Measurements from ENCODE around the gene SULF2. TPM values are rescaled to one million over a fixed set of nuclear protein-coding genes. Genes with fewer than 3 reads are reported as not detected.

The SULF2 gene
- total RNA-seq, 1 donor from 2014 or later = 1.3 TPM

DNA sequence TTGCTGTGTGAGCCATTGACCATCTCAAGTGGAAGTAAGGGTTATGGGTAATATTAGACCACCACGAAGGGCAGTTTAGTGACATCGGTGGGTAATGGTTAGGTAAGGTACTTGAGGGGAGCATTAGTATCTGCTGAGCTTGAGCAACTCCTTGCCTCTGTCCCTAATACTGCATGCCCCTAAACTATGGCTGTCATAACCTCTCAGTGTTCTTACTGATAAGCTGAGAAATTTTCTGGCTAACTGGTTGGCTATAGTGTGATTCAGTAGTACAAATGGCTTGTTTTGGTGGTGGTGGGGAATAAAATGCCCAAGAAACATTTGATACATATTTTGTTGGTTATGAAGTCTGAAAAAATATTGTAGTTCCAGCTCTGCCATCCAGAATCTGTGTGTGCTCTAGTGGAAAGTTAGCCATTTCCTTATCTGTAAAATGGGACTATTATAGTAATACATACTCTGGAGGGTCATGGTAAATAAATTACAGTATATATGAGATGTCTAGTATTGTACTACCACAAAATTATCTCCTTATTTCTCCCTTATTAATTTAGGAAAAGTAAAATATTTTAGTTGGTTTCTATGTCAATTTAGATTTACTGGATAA is 170.5 kb downstream of the SULF2 start:
- no peak overlapping the region for H3K4me3 Mint-ChIP-seq
- H3K36me3 Mint-ChIP-seq (ENCODE audit: low read depth) = peaks cover 44% of the 10 kb centered on the region
- no peak for DNase-seq
- peaks cover 42% of the 10 kb centered on the region for H3K4me1 Mint-ChIP-seq
- H3K9me3 Mint-ChIP-seq = no peaks in the 10 kb centered on the region
- no peaks in the 10 kb centered on the region for H3K27me3 Mint-ChIP-seq
- intact Hi-C loops (cut with micrococcal nuclease) = loop anchor here (5.0 kb wide), 1 partner anchor 38 kb away; no protein-coding TSS in a partner anchor
- H3K27ac Mint-ChIP-seq = no peak overlapping the region

DNA sequence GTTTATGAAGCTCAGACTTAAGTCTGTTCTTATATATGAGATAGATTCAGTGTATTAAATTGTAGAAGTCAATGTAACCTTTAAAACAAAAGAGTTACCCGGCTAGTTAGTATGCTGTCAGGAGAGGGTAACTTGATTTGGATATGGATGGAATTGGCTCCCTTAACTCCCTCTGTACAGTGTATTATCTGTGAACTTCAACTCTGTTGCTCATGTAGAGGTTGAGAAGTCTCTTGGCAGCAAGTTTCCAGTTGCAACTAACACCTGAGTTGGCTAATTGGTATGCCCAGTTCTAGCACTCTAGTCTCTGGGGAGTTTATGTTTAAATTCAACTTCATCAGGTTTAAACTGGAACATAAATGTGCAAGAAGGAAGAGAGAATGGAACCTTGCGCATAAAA is 172.6 kb downstream of the SULF2 start:
- peak; percentile 55 for DNase-seq
- intact Hi-C loops (cut with micrococcal nuclease) = loop anchor here (5.0 kb wide), 1 partner anchor 35 kb away; no protein-coding TSS in a partner anchor
- Mint-ChIP-seq H3K4me3 (no peak overlapping the region), H3K9me3 (no peaks in the 10 kb centered on the region), H3K36me3 (ENCODE audit: low read depth) (peaks cover 50% of the 10 kb centered on the region), H3K27ac (peak overlapping the region; percentile 75), H3K27me3 (no peaks in the 10 kb centered on the region), H3K4me1 (peaks cover 54% of the 10 kb centered on the region)

DNA sequence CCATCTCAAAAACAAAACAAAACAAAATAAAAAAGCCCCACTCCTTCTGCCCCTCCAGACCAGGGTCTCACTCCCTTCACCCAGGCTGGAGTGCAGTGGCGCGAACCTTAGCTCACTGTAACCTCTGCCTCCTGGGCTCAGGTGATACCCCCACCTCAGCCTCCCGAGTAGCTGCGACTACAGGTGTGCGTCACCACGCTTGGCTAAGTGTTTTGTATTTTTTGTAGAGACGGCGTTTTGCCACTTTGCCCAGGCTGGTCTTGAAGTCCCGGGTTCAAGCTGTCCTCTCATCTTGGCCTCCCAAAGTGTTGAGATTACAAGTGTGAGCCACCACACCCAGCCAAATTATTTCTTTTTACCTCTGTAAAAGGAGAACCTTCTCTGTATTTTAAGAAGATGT is 173.5 kb downstream of the SULF2 start:
- intact Hi-C loops (cut with micrococcal nuclease) = loop anchor here (2.0 to 5.0 kb wide), 2 partner anchors 34 to 109 kb away; no protein-coding TSS in a partner anchor
- Mint-ChIP-seq H3K4me1 (peaks cover 58% of the 10 kb centered on the region), H3K9me3 (no peaks in the 10 kb centered on the region), H3K36me3 (ENCODE audit: low read depth) (peaks cover 46% of the 10 kb centered on the region), H3K4me3 (no peak overlapping the region), H3K27me3 (no peaks in the 10 kb centered on the region), H3K27ac (peak overlapping the region; percentile 95)
- peak; percentile 55 for DNase-seq

DNA sequence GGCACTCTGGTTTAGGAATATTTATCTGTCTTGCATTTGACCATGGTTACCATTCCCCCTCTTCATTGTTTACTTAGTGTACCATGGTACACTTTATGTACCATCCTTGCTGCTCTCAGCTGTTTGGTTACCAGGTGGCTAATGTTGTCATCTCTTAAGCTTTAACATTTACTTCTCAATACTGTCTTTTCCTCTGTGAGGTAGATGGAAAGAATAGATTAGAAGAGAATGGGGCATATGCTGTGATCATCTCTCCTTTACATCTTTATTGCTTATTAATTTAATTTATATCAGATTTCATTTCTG is 174.4 kb downstream of the SULF2 start:
- intact Hi-C loops (cut with micrococcal nuclease) = loop anchor here (1.0 to 5.0 kb wide), 4 partner anchors 34 to 158 kb away; no protein-coding TSS in a partner anchor

DNA sequence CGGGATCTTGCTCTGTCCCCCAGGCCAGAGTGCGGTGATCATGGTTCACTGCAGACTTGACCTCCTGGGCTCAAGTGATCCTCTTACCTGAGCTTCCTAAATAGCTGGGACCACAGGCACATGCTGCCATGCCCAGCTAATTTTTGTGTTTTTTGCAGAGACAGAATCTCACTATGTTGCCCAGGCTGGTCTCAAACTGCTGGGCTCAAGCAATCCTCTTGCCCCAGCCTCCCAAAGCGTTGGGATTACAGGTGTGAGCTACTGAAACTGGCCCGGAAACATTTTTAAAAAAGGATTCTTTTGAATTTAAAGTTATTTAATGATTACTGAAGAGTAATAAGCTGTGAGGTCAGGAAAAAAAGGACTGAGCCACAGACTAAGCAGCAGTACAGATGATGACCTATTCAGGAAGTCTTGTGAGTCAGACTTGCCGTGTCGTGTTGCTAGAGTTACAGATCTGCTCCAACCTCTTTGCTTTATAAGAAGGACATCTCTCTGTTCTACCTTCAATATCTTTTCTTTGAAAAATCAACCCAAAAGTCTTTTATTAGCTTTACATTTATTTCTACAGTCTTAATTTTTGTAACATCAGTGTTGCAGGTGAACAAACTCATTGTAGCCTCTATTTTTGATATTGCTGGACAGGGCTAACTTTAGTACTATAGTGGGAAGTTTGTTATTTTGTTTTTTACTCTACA is 174.9 kb downstream of the SULF2 start:
- no peaks in the 10 kb centered on the region for H3K9me3 Mint-ChIP-seq
- peaks cover 54% of the 10 kb centered on the region for H3K36me3 Mint-ChIP-seq (ENCODE audit: low read depth)
- intact Hi-C loops (cut with micrococcal nuclease) = loop anchor here (1.0 to 5.0 kb wide), 4 partner anchors 33 to 157 kb away; no protein-coding TSS in a partner anchor
- peaks cover 68% of the 10 kb centered on the region for H3K4me1 Mint-ChIP-seq
- peak overlapping the region; percentile 78 for H3K4me3 Mint-ChIP-seq
- DNase-seq = peak; percentile 90
- H3K27me3 Mint-ChIP-seq = no peaks in the 10 kb centered on the region
- H3K27ac Mint-ChIP-seq = peak overlapping the region; percentile 95

More for the DNA sequence above, 174.4 kb downstream of the SULF2 start:
- peak; percentile 67 for DNase-seq
- H3K4me3 Mint-ChIP-seq = peak overlapping the region; percentile 78
- peaks cover 63% of the 10 kb centered on the region for H3K4me1 Mint-ChIP-seq
- no peaks in the 10 kb centered on the region for H3K27me3 Mint-ChIP-seq
- H3K27ac Mint-ChIP-seq = peak overlapping the region; percentile 95
- no peaks in the 10 kb centered on the region for H3K9me3 Mint-ChIP-seq
- H3K36me3 Mint-ChIP-seq (ENCODE audit: low read depth) = peaks cover 50% of the 10 kb centered on the region

DNA sequence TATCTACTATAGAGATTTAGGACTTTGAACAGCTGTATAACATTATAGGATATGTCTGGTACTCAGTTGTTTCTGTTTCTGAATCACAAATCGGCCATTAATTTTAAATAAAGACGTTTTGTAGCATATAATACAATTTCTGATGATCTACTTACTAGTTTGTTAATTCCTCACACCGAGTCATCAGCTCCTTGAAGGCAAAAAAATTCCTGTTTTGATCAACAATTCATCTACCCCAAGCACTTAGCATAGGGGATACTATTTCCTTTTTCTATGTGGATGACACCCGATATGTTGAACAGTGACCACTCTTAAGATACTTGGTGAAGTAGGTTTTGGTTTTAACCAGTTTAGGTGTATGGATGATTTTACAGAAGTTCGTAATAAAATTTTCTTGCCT is 176.3 kb downstream of the SULF2 start:
- intact Hi-C loops (cut with micrococcal nuclease) = no loop called here
- no peaks in the 10 kb centered on the region for H3K27me3 Mint-ChIP-seq
- DNase-seq = no peak
- peaks cover 53% of the 10 kb centered on the region for H3K36me3 Mint-ChIP-seq (ENCODE audit: low read depth)
- H3K9me3 Mint-ChIP-seq = no peaks in the 10 kb centered on the region
- H3K4me1 Mint-ChIP-seq = peaks cover 65% of the 10 kb centered on the region
- H3K27ac Mint-ChIP-seq = peak overlapping the region; percentile 76
- peak overlapping the region; percentile 28 for H3K4me3 Mint-ChIP-seq

Measured in activated CD4-positive, alpha-beta T cell treated with anti-CD3 and anti-CD28 coated beads, Interleukin-2, amount 10 ng/mL, durations not matched to agents 24 days and 14 days (primary cell).